Gastroesophageal sphincter (tissue), 4 donors: ENCODE results near the gene L3MBTL4. TPM values are rescaled to one million over a fixed set of nuclear protein-coding genes. Genes with fewer than 3 reads are reported as not detected.
"Not testable (repeated sequence)": the region's sequence is repeated elsewhere in the genome, so short reads cannot be mapped to it uniquely, and the experiment has no call there.

Experiments
- ATAC-seq: fragments of 150-250 bp; one replicate; pipeline ENCODE4 v1.9.1; 2016; ENCODE audit warnings: mild to moderate bottlenecking, moderate library complexity
- H3K27ac ChIP-seq, 4 donors: fragments of 200-600 bp; sonication (generic) in 3 of 4; 1 replicate in 3 of 4; 2 replicates in 1 of 4; pipeline ENCODE4 v1.5.1; 2016 to 2019
- H3K27me3 ChIP-seq: fragments of 200-600 bp; sonication (generic); one replicate; pipeline ENCODE4 v1.5.1; 2019
- H3K36me3 ChIP-seq, 2 donors: fragments of 200-600 bp; sonication (generic); one replicate each; pipeline ENCODE4 v1.5.1; 2019; ENCODE audit warnings: control low read depth in 1 of 2
- H3K4me1 ChIP-seq, 3 donors: fragments of 200-600 bp; sonication (generic); 1 replicate in 2 of 3; 2 replicates in 1 of 3; pipeline ENCODE4 v1.5.1; 2016 to 2019; ENCODE audit warnings: control low read depth in 2 of 3
- H3K4me3 ChIP-seq, 2 donors: fragments of 200-600 bp; sonication (generic); one replicate each; pipeline ENCODE4 v1.5.1; 2019; ENCODE audit warnings: mild to moderate bottlenecking in 1 of 2, moderate library complexity in 1 of 2
- H3K9me3 ChIP-seq, 3 donors: fragments of 200-600 bp; sonication (generic); one replicate each; pipeline ENCODE4 v1.5.1; 2017 to 2019; ENCODE audit warnings: control low read depth in 2 of 3
- EP300 ChIP-seq: sonication (generic); formaldehyde crosslinking; IDR thresholded peaks from one replicate; pipeline ENCODE4 v1.6.1; 2017; ENCODE audit warnings: antibody characterized with exemption, mild to moderate bottlenecking
- POLR2A ChIP-seq, 2 donors: fragments of 450-650 bp; IDR thresholded peaks; one replicate each; pipeline ENCODE4 v1.6.1; 2017; ENCODE audit warnings: antibody characterized with exemption in 2 of 2, mild to moderate bottlenecking in 2 of 2, moderate library complexity in 1 of 2
- POLR2AphosphoS5 ChIP-seq: sonication (generic); formaldehyde crosslinking; IDR thresholded peaks from one replicate; pipeline ENCODE4 v1.6.1; 2017; ENCODE audit warnings: antibody characterized with exemption
- WGBS, 2 donors: methylation state at CpG; one replicate each; pipeline ENCODE4 v1.1.5; 2018; ENCODE audit warnings: low coverage in 1 of 2; 5-methylcytosine and 5-hydroxymethylcytosine counted together
- total RNA-seq, 4 donors: library from RNA; depleted of rRNA; stranded (reverse); fragments of >200 nt; gene quantifications; one replicate each; pipeline ENCODE4 v1.1.0, GENCODE V29; 2016
- TF ChIP-seq, protein P1 (sequence below), 4 experiments: fragments of 200-600 bp in 2 of 4; fragments of 450-650 bp in 2 of 4; sonication (generic) in 1 of 4; IDR thresholded peaks; one replicate each; pipeline ENCODE4 v1.5.1; 2017 to 2019; ENCODE audit warnings: antibody characterized with exemption in 4 of 4, mild to moderate bottlenecking in 2 of 4, moderate library complexity in 2 of 4

L3MBTL4 gene
- total RNA-seq, 4 donors from 2014 or later = 0.46 to 8.1 (median 4.9) TPM

DNA sequence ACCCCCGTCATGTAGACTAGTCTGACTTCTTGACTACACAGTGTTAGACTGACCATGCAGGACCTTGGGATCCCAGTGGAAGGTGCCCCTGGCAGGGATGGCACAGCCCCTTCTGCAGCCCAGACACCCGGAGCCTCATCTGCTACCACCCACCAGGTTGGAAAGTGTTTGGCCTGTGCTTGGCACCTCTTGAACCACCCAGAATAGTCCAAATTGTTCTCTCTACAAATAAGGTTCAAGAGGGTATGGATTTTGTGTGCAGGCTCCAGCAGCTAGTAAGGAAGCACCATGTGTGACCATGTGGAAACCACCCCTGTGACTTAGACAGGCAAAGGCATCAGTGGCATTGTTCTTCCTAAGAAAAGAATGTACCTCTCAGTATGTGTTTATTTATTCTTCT, 18.4 kb downstream of the L3MBTL4 start:
- ATAC-seq = no peak
- TF ChIP-seq EP300 = no peak
- TF ChIP-seq POLR2A (IDR thresholded peaks at IDR 0.05) = no peak
- TF ChIP-seq, protein P1, sequence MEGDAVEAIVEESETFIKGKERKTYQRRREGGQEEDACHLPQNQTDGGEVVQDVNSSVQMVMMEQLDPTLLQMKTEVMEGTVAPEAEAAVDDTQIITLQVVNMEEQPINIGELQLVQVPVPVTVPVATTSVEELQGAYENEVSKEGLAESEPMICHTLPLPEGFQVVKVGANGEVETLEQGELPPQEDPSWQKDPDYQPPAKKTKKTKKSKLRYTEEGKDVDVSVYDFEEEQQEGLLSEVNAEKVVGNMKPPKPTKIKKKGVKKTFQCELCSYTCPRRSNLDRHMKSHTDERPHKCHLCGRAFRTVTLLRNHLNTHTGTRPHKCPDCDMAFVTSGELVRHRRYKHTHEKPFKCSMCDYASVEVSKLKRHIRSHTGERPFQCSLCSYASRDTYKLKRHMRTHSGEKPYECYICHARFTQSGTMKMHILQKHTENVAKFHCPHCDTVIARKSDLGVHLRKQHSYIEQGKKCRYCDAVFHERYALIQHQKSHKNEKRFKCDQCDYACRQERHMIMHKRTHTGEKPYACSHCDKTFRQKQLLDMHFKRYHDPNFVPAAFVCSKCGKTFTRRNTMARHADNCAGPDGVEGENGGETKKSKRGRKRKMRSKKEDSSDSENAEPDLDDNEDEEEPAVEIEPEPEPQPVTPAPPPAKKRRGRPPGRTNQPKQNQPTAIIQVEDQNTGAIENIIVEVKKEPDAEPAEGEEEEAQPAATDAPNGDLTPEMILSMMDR (IDR thresholded peaks at IDR 0.05) = no peak
- TF ChIP-seq POLR2AphosphoS5 = no peak
- 83 to 100% methylated on average over 1 of the region's 2 CpGs for WGBS, 2 donors
- Histone ChIP-seq H3K27ac (no peak overlapping the region), H3K4me3 (no peak overlapping the region), H3K4me1 (no peaks in the 10 kb centered on the region), H3K27me3 (no peaks in the 10 kb centered on the region), H3K36me3 (no peaks in the 10 kb centered on the region), H3K9me3 (peaks cover 0 to 14% (median 0%) of the 10 kb centered on the region in 3 donors)

DNA sequence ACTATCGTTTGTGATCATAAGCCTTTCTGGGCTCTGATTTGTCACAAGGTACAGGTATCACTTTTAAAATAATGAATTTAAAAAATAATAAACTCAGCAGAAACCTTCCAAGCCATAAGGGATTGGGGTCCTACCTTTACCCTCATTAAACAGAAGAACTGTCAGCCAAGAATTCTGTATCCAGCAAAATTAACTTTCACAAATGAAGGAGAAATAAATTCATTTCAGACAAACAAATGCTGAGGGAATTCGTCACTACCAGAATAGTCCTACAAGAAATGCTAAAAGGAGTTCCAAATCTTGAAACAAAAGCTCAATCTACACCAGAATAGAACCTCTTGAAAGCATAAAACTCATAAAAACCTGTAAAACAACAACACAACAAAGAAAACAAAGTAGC, 25.7 kb downstream of the L3MBTL4 start:
- no peak overlapping the region for H3K4me3 ChIP-seq
- H3K9me3 ChIP-seq = peaks cover 0 to 54% (median 0%) of the 10 kb centered on the region in 3 donors
- H3K4me1 ChIP-seq = no peaks in the 10 kb centered on the region
- 59 to 82% methylated on average over 1 of the region's 2 CpGs for WGBS, 2 donors
- no peak for TF ChIP-seq POLR2A (IDR thresholded peaks at IDR 0.05)
- no peak for TF ChIP-seq EP300
- TF ChIP-seq, protein P1 (IDR thresholded peaks at IDR 0.05) = no peak
- no peak for TF ChIP-seq POLR2AphosphoS5
- no peak for ATAC-seq
- no peaks in the 10 kb centered on the region for H3K36me3 ChIP-seq
- H3K27ac ChIP-seq = no peak overlapping the region
- no peaks in the 10 kb centered on the region for H3K27me3 ChIP-seq

DNA sequence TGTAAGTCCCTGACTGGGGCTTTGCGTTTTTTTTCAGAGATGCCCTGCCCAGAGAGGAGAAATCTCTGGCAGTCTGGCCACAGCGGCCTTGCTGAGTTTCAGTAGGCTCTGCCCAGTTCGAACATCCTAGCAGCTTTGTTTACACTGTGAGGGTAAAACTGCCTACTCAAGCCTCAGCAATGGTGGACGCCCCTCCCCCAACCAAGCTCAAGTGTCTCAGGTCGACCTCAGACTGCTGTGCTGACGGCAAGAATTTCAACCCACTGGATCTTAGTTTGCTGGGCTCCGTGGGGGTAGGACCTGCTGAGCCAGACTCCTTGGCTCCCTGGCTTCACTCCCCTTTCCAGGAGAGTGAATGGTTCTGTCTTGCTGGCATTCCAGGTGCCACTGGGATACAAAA, 31.7 kb downstream of the L3MBTL4 start:
- whole genome bisulfite sequencing, 2 donors = 40% methylated on average over 1 of the region's 7 CpGs; no CpG with 5 or more reads in 1 of the 2 donors
- H3K36me3 ChIP-seq = no peaks in the 10 kb centered on the region
- no peak overlapping the region for H3K4me3 ChIP-seq
- no peaks in the 10 kb centered on the region for H3K4me1 ChIP-seq
- no peaks in the 10 kb centered on the region for H3K27me3 ChIP-seq
- peaks cover 0 to 10% (median 0%) of the 10 kb centered on the region in 3 donors for H3K9me3 ChIP-seq
- no peak for TF ChIP-seq POLR2AphosphoS5
- no peak for TF ChIP-seq POLR2A (IDR thresholded peaks at IDR 0.05)
- ATAC-seq = no peak
- H3K27ac ChIP-seq = no peak overlapping the region

DNA sequence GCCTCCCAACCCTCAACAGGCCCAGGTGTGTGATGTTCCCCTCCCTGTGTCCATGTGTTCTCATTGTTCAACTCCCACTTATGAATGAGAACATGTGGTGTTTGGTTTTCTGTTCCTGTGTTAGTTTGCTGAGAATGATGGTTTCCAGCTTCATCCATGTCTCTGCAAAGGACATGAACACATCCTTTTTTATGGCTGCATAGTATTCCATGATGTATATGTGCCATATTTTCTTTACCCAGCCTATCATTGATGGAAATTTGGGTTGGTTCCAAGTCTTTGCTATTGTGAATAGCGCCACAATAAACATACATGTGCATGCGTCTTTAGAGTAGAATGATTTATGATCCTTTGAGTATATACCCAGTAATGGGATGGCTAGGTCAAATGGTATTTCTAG, 37.2 kb downstream of the L3MBTL4 start:
- H3K4me1 ChIP-seq, ATAC-seq, H3K36me3 ChIP-seq, H3K27ac ChIP-seq, H3K4me3 ChIP-seq, H3K27me3 ChIP-seq: not testable (repeated sequence)
- H3K9me3 ChIP-seq = peaks cover 0 to 10% (median 0%) of the 10 kb centered on the region in 3 donors
- WGBS, 2 donors = 92 to 100% methylated on average over 2 of the region's 2 CpGs

DNA sequence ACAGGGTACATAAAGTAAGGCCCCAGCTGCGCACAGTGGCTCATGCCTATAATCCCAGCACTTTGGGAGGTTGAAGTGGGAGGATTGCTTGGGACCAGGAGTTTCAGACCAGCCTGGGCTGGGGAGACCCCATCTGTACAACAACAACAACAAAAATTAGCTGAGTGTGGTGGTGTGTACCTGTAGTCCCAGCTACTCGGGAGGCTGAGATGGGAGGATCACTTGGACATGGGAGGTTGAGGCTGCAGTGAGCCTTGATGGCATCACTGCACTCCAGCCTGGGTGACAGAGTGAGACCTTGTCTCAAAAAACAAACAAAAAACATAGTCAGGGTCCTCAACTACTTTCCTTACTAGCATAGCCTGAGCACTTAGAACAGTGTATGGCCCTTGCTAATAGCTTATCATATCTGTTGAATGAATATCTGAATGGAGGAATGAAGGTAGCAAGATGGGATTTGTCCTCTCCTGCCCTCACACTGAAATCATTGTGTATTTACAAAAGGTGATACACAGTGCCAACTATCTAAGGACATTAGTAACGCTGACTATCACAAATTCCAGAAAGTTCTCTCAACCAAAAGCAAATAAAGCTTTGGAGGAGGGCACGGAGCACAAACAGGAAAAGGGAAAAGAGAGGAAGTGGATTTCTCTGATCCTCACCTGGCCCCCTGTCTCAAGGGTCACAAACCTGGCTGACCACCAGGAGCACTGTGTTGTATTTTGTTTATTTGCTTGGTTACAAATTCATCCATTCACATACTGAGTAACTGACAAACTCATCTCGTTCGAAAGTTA, 38.1 kb downstream of the L3MBTL4 start:
- no peaks in the 10 kb centered on the region for H3K4me1 ChIP-seq
- no peak for ATAC-seq
- H3K36me3 ChIP-seq = no peaks in the 10 kb centered on the region
- no peak overlapping the region for H3K4me3 ChIP-seq
- 75 to 76% methylated on average over 5 of the region's 6 CpGs for WGBS, 2 donors
- H3K27me3 ChIP-seq = no peaks in the 10 kb centered on the region
- TF ChIP-seq EP300 (no peak), POLR2AphosphoS5 (no peak), POLR2A (IDR thresholded peaks at IDR 0.05) (no peak)
- TF ChIP-seq, protein P1 (IDR thresholded peaks at IDR 0.05) = no peak
- no peak overlapping the region for H3K27ac ChIP-seq
- H3K9me3 ChIP-seq = peaks cover 0 to 10% (median 0%) of the 10 kb centered on the region in 3 donors

DNA sequence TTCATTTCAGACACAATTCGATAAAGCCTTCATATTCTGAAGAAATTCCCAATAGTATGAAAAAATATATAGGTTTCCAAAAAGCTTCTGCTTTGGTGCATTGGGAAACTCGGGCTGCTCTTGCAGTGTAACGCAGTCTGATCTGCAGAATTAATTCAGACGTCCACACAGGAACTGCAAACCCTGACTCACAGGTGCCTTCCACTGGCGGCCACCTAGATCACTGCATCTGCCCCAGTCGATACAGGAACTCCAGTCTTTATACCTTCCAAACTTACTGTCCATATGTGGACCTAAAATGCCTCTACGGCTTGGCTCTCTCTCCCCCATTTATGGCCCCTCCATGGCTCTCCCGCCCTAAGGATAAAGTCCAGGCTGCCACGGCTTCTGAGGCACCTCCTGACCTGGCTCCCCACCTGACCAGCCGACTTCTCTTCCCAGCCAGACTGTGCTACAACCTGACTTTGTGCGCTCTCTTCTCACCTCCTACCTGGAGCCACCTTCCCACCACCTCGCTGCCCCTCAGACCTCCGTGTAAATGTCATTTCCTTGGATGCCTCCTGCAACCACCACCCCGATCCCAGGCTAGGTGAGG, 39.7 kb downstream of the L3MBTL4 start:
- Histone ChIP-seq H3K27me3 (no peaks in the 10 kb centered on the region), H3K27ac (no peak overlapping the region), H3K36me3 (no peaks in the 10 kb centered on the region), H3K4me3 (no peak overlapping the region), H3K4me1 (peaks cover 0 to 12% (median 0%) of the 10 kb centered on the region in 3 donors), H3K9me3 (peaks cover 0 to 10% (median 0%) of the 10 kb centered on the region in 3 donors)
- TF ChIP-seq POLR2A (IDR thresholded peaks at IDR 0.05) (no peak), POLR2AphosphoS5 (no peak), EP300 (no peak)
- TF ChIP-seq, protein P1 (IDR thresholded peaks at IDR 0.05) = no peak
- 82 to 90% methylated on average over 10 to 13 of the region's 14 CpGs for WGBS, 2 donors
- ATAC-seq = no peak
